ENCODE measurements around the gene NLK.
"Not testable (repeated sequence)": the region's sequence is repeated elsewhere in the genome, so short reads cannot be mapped to it uniquely, and the experiment has no call there.

Gene NLK

DNA sequence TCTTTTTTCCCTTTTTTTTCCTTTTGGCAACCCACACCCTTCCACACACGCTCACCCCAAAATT is at the start of gene NLK:
Gene NLK (plus strand): TSS at position 21 of the 64 bp plus-strand sequence. CDS start 197 bp downstream, outside the sequence.
- no peak for DNase-seq

DNA sequence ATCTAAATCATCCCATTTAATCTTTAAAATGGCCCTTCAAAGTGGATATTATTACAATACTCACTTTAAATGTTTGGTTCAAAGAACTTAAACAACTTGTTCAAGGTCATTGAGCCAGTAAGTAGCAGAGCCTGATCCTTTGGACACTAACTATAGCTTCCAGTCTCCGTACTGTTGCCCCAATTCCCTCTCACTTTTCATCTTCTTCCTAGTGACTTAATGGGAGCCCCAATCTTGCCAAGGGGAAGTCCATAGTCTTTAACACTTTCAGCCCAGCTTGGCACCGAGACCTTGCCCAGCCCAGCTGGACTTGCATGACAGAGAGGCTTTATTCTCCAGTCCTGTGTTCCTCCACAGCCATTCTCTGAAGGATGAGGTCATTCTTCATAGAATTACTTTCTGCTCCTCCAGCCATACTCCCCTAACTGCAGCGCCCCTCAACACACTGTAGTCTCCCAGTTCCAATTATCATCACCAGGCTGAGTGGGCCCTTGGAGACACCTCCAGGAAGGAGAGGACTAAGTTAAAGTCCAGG is 49.2 kb upstream of the NLK start:
- no peak for DNase-seq

DNA sequence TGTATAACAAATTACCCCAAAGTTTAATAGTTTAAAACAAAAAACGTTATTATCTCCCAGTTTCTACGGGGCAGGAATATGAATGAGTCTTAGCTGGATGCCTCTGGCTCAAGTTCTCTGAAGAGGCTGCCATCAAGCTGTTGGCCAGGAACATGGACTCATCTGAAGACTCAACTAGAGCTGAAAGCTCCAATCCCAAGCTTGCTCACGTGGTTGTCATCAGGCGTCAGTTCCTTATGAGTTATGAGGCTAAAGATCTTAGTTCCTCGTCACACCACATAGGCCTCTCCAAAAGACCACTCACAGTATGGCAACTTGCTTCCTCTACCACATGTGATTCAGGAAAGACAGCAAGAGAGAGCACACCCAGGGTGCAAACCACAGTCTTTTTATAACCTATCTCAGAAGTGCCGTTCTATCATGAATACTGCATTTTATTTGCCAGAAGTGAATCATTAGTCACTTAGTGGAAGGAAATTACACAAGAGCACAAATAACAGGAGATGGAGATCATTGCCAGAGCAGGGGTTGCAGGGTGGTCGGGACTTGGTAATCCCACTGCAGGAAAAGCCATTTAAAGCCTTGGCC is 48.7 kb upstream of the NLK start:
- no peak for DNase-seq

DNA sequence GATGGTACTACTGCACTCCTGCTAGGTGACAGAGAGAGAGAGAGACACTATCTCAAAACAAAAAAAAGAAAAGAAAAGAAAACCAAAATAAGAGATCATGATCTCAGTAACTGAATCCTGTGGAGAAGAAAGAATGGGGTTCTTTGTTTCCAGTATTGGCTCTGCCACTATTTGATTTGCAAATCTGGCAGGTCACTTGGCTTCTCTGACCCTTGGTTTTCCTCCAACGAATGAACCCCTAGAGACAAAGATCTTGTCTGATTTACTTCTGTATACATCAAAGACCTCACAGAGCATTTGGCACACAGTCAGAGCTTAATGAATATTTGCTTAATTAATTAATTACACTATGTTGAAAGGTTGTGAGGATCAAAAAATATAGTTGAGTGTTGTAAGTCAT is 47.9 kb upstream of the NLK start:
- no peak for DNase-seq

DNA sequence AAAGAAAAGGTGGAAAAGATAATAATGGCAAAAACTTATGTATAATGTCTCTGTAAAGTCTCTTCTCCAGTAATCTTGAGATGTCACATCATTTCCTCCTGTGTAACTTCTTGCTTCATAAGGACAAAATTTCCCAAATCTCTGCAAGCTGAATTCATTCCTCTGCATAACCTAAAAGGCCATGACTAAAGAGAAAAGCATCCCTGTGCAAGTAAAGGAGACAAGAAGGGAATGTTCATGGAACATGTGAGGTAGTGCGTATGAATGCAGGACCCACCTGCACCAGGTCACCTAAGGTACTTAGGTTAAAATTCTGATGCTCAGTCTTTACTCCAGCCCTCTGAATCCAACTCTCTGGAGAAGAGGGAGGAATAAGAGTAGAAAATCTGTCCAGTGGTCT is 46.9 kb upstream of the NLK start:
- no peak for DNase-seq

DNA sequence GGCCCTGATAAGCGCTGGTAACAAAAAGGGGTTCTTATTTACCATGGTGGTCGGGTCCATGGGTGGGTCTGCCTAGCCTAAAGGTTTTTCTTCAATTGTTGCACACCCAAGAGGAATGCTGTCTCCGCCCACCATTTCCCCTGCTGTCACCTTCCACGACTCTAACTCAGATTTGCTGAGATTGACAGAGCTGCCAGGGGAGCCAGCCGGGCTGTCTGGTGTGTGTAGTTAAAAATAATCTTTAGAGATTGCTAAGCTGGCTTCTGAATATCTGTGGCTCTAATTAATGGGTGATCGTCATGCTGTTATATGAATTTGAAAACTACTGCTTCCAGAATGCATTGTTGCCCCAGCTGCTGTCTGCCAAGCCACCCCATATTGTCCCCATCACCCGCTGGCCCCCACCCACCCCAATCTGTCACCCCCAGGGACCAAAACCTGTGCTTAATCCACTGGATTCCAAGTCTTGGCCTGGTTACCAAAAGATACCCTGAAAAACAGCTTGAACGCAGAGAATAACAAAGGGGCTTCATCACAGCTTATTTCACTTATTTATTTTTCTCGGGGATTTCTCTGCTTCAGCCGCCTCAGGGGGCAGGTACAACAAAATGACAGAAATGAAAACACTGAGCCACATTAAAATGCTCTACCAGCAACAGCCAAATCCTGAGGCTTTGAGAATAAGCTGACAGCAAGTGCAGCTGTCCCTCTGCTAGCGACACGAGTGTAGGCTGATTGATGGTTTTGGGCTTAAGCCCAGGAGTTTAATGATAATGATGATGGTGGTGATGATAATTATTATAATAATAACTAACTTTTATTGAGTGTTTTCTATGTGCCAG is 46.1 kb upstream of the NLK start:
- DNase-seq, result no peak

DNA sequence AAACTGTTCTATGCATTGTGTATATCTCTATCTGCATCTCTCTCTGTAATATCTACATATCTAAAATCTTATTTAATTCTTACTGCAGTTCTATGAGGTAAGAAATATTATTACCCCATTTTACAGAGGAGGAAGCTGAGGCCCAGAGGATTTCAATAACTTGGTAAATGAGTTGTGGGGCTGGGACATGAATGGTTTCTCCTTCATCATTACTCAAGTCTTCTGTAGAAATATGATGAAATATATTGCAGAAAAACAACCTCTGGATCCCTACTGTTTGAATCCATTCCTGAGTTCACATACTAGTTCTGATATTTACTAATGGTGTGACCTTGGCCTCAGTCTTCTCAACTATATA is 45.5 kb upstream of the NLK start:
- no peak for DNase-seq

DNA sequence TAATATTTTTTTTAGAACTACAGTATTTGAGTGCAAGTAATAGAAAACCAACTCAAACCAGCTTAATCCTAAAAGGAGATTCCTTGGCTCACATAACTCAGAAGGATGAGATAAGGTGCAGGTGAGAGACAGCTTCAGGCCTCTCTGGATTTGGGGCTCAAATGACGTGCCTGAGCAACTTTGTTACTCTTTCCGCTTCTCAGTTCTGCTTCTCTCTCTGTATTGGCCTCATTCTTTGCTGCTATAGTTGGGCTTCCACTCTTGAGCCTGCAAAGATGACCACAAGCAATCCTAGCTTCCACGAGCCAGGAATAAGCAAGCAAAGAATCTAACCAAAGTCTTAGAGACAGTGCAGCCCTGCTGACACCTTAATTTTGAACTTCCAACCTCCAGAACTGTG is 45.0 kb upstream of the NLK start:
- no peak for DNase-seq

DNA sequence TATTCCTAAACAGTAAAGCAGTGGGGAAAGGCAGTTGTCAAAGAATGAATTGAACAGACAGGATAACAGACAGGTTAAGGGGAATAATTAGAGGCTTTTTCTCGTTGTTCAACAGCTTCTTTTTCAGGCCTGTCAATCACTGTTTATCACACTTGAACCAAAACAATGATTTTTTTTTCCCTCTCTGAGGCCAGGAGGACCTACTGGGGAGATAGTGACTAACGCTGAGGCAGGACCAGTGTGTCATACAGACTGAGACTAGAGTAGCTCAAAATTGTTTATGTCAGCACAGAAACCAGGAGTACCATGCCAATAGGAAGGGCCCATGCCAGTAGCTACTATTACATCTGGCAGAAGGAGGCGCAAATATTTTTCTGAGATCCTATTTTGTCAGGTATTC is 41.3 kb upstream of the NLK start:
- DNase-seq, result no peak

DNA sequence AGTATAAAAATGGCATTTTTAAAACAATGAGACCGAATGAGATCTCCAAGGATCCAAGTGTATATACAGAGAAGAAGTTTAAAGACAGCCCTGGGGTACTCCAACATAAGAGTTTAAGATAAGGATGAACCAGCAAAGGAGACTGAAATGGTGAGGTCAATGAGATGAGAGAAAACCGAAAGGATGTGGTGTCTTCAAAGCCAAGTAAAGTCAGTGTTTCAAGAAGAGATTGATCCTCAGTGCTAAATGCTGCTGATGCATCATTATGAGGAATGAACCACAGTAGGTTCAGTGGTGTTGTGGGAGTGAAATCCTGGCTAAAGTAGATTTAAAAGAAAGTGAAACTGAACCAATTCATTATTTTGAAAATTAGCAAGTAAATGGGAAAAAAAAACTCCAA is 38.1 kb upstream of the NLK start:
- DNase-seq, result no peak

DNA sequence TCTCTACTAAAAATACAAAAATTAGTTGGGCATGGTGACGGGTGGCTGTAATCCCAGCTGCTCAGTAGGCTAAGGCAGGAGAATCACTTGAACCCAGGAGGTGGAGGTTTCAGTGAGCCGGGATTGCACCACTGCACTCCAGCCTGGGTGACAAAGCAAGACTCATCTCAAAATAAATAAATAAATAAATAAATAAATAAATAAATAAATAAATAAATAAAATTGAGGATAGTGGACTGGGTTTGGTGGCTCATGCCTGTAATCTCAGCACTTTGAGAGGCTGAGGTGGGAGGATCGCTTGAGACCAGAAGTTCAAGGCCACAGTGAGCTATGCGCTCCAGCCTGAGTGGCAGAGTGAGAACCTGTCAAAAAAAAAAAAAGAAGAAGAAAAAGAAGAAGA is 34.6 kb upstream of the NLK start:
- DNase-seq, result not testable (repeated sequence)

DNA sequence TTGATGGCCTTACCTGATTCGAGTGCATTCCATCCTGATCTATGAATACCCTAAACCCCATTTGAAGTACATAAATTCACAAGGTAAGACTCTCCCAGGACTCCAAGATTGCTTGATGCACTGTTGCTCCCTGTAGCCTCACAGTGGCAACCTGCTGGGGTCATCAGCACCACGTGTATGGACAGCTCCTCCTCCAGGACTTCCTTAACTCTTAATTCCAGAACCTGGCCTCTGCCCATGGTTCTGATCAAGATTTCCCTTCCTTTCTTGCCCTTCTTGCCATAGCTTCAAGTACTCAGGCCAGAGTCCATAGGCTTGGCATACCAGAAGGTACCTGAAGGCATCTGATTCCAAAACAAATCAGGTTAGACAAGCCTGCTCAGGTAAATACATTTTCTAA is 34.0 kb upstream of the NLK start:
- DNase-seq, result no peak

DNA sequence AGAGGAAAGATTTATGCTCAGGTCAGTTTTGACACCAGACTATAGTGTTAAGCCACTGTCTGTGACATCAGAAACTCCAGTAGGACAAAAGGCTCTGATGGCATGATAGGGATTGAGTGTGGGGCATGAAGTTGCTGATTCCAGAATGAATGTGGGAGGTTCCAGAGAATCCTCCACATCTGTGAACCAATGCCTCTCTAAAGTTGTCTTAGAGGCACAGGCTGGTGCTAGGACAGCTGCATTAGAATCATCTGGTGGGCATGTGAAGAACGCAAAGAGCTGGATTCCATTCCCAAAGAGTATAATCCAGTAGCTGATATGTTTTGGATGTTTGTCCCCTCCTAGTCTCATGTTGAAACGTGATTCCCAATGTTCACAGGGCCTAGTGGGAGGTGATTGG is 32.1 kb upstream of the NLK start:
- no peak for DNase-seq

DNA sequence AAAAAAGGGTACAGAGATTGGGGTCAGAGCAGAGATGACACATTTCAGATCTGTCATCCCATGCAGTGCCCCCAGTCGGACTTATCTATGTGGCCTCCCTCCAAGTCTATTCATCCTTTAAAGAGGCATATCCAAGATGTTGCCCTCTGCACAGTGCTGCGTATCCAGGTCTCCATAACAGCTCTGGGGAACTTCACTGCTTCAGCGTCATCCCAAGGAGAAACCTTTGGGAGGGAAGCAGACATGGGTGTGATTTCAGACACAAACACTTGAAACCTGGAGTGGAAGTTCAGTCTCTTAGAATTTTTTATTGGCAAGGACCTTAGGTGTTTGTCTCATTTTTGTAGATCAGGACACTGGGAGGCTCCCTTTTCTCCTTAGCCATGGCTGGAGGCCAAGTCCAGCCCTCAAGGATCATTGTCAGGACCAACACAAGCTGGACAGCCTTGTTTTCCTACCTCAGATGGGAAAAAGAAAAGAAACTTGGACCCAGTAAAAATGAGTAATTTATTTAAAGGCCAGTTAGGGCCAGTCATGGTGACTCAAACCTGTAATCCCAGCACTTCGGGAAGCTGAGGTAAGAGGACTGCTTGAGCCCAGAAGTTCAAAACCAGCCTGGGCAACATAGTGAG is 23.9 kb upstream of the NLK start:
- no peak for DNase-seq

DNA sequence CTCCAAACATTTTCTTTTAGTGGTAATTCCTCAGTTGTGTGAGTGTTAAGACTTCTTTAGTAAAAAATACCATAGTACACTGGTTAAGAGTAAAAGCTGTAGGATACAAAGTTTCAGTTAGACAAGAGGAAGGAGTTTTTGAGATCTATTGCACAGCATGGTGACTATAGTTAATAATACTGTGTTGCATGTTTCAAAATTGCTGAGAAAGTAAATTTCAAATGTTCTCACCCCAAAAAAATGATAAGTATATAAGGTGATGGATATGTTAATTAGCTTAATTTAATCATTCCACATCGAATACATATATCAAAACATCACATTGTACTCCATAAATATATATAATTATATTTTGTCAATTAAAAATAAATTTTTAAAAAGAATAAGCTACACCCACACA is 22.0 kb upstream of the NLK start:
- DNase-seq, result no peak

DNA sequence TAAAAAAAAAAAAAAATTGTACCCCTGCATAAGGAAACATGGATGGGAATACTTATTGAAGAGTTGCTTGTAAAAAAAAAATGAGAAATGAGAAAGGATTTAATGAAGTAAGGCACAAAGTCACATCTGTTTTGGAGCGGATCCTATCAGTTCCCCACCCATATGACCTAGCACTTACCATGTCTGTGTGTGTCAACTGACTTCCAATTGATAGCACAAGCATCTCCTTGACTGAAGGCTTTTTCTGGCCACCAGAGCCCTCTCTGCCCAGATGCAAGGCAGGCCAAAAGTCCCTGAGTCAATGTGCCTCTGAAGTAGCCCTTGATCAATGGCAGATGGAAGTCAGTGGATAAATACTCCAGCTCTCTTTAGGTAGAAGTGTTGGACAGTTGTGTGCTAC is 13.4 kb upstream of the NLK start:
- no peak for DNase-seq

DNA sequence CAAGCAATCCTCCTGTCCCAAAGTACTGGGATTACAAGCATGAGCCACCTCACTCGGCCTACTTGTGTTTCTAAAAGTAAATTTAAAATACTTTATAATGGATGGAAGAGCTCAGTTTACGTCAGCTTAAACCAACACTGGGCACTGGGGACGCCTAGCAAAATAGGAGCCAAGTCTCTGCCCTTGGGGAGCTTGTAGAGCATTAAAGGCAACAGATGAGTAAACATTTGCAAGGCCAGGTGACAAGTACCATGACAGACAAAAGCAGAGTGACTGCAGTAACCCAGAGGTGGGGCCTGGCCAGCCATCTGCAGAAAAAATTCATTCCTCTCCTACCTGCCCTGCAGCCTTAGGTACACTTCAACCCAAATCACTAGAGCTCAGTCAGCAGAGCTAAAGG is 12.1 kb upstream of the NLK start:
- DNase-seq, result no peak

DNA sequence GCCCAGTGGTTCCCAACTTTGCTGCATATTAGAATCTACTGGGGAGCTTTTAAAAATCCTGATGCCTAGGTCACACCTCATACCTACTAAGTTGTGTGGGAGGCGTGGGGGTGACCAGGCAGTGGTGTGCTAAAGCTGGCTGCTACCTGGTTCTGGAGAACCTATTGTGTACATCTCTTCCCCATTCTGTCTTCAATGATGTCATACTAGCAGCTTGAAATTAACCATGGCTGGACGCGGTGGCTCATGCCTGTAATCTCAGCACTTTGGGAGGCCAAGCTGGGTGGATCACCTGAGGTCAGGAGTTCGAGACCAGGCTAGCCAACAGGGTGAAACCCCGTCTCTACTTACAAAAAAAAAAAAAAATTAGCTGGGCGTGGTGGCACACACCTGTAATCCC is 11.3 kb upstream of the NLK start:
- DNase-seq, result no peak

DNA sequence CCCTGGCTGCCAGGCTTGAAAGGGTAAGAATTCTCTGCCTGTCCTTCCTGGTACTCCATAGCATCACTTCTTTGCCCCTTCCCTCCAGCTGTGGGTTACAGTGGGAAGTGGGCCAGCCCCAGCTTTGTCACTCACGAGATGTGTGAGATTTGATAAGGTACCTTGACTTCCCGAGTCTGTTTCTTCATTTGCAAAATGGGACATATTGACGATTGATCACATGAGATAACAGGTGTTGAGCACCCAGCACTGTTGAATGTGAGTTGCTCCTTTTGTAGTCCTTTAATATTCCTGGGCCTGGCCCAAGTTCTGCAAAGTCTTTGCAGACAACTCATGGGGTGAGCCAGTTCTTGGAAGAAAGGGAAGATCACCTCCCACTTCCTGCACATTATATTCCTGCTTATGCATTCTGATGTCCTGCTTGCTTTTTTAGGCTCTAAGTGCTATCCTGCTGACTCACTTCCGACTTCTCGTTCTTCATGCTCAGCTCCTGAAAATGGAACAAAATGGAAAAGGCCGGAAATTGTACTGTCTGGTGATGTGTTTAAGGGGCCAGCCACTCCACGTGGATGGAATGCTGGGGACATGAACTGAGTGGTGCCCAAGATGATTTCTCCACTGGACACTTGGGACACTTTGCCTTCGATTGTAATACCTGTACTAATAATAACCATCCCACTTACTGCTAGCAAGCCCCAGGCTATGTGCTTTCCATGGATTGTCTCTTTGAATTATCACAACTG is 8.3 kb upstream of the NLK start:
- DNase-seq, result no peak

DNA sequence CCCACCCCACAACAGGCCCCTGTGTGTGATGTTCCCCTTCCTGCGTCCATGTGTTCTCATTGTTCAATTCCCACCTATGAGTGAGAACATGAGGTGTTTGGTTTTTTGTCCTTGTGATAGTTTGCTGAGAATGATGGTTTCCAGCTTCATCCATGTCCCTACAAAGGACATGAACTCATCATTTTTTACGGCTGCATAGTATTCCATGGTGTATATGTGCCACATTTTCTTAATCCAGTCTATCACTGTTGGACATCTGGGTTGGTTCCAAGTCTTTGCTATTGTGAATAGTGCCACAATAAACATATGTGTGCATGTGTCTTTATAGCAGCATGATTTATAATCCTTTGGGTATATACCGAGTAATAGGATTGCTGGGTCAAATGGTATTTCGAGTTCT is 7.0 kb upstream of the NLK start:
- not testable (repeated sequence) for DNase-seq

DNA sequence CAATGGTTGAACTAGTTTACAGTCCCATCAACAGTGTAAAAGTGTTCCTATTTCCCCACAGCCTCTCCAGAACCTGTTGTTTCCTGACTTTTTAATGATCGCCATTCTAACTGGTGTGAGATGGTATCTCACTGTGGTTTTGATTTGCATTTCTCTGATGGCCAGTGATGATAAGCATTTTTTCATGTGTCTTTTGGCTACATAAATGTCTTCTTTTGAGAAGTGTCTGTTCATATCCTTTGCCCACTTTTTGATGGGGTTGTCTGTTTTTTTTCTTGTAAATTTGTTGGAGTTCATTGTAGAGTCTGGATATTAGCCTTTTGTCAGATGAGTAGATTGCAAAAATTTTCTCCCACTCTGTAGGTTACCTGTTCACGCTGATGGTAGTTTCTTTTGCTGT is 6.6 kb upstream of the NLK start:
- DNase-seq, result not testable (repeated sequence)

DNA sequence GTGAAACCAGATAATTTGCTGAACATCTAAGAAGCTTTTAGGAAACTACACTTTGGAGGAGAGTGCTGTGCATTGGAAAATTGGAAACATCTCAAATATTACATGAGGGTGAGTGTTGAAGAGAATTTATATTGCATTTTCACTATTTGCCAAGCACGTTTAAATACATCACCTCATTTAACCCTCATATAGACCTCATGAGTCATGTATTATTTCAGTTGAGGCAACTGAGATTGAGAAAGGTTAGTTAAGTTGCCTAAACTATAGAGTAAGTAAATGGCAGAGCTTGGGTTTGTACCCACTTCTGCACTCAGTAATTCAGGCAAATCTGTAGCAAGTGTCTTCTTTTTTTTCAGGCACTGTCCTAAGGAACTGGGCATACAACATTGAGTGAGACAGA is 3.7 kb upstream of the NLK start:
- DNase-seq, result no peak

DNA sequence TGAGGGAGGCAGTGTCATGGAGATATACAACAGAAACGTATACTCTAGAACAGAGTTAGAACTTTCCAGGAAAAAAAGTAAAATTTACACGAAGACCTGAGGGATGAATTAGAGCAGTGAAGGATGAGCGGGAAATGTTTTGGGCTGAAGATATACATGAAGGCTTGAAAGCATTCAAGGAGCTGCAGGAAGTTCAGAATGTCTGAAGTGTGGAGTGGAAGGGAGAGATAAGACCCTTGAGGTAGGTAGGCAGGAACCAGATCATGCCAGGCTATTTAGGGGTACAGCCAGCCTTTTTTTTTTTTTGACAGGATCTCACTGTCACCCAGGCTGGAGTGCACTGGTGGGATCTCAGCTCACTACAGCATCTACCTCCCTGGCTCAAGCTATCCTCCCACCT is 3.2 kb upstream of the NLK start:
- DNase-seq, result no peak

DNA sequence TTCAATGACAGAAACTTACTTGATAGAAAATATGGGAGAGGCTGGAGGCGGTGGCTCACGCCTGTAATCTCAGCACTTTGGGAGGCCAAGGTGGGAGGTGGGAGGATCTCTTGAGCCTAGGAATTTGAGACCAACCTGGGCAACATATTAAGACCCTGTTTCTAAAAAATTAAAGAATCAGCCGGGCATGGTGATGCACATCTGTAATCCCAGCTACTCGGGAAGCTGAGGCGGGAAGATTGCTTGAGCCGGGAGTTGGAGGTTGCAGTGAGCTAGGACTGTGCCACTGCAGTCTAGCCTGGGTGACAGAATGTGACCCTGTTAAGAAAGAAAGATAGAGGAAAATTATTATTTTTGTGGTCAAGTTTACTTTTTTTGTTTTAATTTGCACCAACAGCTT is 2.1 kb upstream of the NLK start:
- DNase-seq, result no peak
